GOT3 (cell line): ENCODE data around the gene RLBP1.

Experiments
- DNase-seq: peaks from one replicate; lab custom pipeline; 2025; ENCODE audit warnings: mixed read lengths; lab: John Stamatoyannopoulos, UW

RLBP1 gene

DNA sequence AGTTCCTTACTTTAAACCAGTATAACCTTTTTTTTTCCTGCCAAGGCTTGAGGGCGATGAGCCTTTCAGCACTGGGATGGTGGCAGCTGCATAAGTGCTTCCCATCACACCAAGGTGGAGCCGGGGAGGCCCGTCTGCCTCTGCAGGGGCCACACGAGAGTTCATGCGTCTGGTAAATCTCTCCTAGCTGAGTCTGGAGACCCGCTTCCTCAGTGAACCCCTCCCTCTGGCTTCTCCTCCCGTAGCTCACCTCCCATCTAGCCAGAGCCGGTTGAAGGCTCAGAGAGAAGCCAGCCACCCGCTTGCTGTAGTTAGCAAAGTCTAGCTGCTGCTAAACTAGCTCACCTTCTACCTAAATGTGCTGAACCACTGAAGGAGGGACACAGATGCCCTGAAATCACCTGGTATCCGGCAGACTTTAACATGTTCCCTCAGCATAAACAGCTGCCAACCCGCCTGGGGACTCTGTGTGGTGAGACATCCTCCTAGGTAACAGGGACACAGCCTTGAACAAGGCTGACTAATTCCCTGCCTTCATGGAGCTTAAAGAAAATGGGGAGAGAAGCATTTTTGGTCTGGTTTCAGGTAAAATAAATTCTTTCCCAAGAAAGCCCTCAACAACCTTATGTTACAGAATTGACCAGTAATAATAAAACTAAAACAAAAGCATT, 42.9 kb downstream of the RLBP1 start:
- DNase-seq = no peak

DNA sequence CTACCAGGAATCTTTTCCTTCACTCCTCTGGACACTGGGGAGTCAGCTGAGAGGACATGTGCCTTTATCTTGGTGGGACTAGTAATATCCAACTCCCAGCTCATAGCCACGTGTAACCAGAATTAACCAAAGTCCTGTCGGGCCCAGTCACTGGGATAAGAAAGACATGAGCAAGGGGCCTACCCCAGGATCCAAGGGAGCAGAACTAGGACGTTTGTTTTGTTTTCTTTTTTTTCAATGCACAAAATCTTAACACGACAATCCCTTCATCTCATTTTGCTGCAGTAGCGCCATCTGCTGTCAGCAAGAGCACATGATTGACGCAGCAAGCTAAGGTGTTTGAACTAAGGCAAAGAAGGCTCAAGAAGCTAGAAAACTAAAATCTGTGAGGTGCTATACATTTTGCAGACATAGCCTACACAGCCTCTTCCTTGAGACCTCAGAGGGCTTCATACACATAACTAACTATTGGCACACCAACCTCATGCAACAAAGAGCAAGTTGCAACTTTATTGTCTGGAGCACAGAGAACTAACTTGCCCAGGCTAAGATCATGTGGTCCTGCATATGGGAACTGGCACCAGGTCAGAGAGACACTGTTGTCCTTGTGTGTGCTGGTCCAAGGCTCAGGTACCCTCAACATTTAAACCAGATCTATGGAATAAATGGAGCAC, 43.6 kb downstream of the RLBP1 start:
- DNase-seq = no peak

DNA sequence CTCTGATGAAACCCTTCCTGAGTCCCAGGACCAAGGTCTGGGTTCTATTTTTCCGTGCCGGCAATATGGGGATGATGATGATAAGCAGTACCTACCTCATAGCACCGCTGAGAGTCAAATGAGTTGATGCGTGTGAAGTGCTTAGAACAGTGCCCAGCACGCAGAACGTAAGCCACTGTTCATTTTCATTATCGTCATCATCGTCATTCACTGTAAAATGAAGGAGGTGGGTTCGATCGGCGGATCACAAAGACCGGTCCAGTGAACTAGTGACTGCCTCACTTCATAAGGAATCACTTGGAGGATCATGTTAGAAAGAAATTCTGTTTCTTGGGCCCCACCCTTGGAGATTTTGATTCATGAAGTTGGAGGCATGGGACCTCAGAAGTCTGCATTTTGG, 44.3 kb downstream of the RLBP1 start:
- no peak for DNase-seq

DNA sequence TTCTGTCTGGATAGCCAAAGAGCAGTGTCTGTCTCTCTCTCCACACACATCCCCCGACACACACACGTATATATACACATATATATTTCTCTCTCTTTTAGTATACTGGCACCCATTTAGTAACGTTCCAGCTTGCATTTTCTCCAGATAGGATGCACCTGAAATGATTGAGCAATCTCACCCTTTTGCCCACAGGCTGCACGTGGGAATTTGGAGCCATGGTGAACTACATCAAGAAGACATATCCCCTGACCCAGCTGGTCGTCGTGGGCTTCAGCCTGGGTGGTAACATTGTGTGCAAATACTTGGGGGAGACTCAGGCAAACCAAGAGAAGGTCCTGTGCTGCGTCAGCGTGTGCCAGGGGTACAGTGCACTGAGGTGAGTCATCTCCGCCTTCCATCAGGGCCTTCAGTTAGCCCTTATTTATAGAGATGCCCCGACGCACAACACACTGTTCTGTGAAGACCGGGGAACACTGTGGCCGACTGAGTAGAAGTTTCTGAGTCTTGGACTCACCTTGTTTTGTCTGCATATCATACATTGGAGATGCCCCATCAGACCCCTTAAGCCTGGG, 45.7 kb downstream of the RLBP1 start:
- DNase-seq = no peak

DNA sequence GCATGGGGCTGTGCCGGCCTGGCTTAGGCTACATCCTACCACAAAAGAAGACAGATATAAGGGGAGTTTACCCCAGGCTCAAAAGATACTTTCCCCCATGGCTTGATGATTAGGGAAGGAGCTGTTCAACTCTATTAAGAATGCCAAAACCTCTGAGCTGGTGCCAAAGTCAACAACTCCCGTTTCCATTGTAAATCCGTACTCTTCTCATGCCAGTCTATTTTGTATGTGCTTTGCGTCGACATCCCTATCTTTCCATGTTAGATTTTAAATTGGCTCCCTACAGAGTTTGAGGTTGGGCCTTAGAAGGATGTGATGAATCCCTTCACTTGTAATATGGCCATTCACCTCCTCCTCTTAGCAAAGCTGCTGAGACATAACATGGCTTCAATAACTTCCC, 46.9 kb downstream of the RLBP1 start:
- no peak for DNase-seq

DNA sequence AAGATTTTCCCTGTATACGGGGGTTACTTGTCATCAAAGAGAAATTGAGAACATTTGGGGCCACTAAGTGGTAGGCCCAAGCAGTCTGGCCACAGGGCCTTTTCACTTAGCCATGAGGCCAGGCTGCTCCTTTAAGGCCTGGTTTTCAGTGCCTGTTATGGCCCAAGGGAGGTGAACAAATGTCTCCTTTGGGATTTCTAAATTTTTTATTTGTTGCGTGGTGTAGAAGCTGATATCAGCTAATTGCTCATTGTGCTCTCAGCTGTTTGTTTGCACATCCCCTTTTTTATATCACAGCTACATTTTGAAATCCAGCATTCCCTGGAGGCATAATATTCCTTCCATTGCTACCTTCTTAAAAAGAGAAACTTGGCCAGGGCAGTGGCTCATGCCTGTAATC, 48.5 kb downstream of the RLBP1 start:
- no peak for DNase-seq

DNA sequence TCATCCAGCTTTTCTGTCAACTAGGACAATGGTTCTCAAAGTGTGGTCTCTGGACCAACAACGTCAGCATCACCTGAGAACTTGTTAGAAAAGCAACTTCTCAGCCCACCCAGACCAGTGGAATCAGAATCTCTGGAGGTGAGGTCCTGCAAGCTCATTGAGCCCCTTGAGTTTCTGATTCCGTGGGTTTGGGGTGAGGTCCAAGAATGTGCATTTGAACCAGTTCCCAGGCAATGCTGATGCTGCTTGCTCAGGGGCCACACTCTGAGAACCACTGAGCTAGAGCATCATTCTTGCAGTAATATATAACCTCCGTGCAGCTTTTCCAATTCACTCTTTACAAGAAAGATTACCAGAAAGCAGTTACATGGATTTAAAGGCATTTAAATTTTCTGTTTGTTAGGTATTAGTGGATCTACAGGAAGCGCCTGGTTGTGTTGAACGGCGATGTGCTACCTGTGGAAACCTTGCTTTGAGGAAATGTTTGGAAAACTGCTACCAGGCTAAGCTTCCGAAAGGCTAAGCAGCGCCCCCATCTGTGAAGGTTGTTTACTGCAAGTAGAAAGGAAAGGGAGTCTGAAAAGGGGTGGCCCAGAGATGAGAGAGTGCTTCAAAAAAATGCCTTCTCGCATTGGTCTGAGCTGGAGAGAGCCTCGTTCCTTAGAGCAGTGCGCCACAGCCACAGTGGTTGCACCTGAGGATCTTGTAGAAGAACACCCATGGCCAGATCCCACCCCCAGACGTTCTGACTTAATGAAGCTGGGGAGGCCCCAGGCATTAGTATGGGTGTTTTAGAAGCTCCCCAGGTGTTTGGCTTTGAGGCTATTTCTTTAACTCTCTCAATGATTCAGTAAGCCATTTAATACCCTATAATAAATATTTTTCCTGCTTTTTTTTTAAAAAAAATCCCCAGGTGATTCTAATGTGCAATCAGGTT, 50.0 kb downstream of the RLBP1 start:
- DNase-seq = no peak

DNA sequence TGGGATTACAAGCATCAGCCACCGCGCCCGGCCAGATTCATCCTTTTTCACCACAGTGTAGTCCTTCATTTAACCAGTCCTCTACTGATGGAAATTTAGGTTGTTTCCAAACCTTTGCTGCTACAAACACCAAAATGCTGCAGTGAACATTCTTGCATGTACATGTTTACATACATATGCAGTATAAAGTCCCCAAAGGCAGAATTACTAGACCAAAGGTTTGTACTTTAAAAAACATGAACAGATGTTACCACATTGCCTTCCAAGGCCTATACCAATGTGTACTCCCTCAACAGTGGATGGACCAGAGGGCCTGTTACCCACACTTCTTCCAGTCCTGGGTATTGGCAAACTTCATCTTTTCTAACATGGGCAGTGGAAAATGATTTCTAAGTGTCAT, 51.0 kb downstream of the RLBP1 start:
- DNase-seq = no peak

DNA sequence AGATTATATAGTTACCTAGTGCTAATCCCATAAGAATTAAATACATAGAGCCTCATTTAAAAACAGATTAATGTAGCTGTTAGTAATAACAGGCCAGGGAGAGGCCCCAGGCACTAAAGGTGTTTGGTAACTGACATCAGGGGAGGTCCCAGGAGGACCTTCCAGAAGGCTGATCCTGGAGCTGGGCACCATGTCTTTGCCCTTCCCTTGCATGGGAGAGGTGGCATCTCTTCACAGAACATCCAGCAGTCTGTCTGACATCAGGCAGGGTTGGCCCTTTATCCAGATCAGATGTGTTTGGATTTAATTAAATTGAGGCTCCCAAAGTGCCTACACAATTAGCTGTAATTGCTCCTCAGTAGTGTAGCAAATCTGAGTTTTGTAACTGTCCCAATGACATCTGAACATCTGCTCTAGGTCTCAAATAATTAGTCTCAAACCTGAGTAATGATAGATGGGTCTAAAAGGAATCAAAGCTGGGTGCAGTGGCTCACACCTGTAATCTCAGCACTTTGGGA, 53.0 kb downstream of the RLBP1 start:
- no peak for DNase-seq

DNA sequence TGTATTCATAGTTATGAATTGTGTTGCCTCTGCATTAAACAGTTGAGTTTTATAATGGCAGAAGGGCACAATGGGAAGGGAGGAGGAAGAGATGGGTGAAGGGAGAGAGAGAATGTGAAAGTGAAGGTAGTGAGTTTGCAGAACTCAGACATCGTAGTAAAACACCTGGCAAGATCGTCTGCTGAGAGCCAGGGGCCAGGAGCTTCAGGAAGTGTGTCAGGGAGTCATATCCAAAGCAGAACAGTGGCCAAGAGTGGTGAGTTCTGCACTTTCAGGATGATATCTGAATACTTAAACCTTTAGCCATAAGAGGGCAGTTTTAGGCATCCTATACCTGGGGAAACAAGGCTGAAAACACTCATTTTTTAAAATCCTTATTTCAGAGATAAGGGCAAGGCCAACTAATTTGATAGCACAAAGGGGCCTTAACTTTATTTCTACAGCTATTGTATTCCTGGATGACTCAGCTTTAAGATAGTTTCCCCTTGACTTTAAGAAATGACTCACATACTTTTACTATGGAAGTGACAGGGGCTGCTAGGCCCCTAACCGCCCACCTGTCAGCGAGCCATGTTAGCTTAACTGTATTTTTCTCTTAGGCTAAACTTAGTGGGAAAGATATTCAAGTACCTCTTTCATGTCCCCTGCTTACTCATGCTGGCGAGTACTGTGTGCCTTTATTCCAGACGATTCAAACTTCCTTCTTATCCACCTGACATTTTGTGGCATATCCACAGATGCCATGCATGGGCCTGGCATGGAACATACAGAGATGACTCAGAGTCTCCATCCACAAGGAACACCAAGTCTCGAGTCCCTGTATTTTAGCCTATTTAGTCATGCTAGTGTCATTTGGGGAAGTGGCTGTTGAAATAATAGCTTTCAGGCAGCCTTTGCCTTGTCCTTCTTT, 53.9 kb downstream of the RLBP1 start:
- no peak for DNase-seq

DNA sequence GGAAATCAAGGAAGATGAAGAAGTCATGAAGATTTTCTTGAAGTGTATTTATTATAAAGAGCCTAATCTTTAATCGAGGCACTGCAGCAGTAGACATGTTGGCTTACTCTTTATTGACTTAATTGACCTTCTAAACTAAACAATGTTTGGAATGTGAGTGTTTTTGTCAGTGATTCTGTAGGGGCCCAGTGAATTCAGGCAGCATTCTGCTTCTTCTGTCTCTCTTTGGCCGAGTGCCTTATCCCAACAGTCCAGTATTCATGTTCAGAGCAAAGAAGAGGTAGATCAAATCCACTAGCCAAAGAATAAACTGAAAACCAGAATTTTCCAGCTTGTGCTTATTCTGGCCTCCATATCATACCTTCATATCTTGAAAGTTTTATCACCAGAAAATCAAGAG, 55.7 kb downstream of the RLBP1 start:
- DNase-seq = no peak

DNA sequence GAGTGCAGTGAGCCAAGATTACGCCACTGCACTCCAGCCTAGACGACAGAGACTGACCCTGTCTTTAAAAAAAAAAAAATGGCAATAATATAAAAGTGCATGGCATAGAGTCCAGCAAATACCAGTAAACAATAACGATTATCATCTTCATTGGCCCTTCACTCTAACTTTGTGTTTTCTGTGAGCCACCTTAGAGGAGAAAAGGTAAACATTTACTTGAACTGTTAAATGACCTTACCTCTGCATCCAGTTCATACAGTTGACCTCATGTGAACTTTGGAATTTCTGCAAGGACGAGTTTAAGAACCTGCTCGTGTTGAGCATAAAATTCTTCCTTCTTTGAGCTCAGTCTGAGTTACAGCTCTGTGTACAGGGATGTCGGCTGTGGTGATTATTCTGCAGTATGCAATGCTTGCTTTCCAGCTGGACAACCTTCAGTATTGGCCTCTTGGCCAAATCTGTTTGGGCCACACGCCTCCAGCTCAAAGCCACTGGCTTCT, 56.6 kb downstream of the RLBP1 start:
- no peak for DNase-seq

DNA sequence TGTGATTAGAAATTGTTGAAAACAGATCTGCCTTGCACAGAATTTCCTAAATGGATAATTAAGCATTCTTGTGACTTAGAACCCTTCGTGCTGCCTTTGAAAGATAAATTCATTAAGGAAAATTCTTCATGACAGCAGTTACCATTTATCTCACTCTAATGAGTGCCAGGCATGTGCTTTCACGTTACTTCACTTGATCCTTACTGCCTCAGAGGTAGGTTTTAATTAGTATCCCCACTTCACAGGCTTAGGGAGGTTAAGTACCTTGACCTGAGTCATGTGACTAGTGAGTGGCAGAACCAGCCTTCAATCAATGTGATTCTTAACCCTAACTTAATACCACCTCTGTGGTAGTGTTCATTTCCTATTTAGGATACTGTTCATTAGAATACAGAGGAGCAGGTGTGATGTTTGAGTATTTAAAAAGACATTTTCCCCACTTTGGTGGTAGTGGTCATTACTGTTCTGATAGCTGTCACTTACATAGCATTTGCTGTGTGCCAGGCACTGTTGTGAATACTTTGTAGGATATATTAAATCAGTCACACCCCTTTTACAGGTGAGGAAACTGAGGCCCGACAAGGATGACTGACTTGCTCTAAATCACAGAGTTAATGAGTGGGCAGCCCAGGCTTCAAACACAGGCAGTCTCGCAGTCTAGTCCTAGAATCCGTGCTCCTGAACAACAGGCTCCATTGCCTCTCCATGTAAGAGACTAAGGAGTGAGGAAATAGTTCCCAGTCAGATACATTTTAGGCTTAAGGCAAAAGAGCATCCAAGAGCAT, 57.9 kb downstream of the RLBP1 start:
- no peak for DNase-seq

DNA sequence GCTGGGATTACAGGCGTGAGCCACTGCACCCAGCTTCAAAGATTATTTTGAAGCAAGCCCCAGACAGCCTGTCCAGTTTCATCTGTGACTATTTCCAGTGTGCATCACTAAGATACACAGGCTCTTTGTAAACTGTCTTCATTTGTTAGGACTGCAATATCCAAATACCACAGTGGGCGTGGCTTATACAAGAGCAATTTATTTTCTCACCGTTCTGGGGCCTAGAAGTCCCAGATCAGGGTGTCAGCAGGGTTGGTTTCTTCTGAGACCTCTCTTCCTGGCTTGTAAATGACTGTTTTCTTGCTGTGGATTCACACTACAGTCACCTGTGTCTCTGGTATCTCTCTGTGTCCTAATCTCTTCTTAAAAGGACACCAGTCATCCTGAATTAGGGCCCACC, 59.7 kb downstream of the RLBP1 start:
- DNase-seq = no peak
